Activated CD4-positive, alpha-beta T cell treated with anti-CD3 and anti-CD28 coated beads for 1 hour (primary cell): ENCODE measurements around the gene RNF152.
"Not testable (repeated sequence)": the region's sequence is repeated elsewhere in the genome, so short reads cannot be mapped to it uniquely, and the experiment has no call there.

Source experiments
- DNase-seq: peaks from one replicate; pipeline ENCODE4 v3.0.0-alpha.2; 2020

The RNF152 gene

GRCh38 chr18:61808286-61808685 lies 84.5 kb downstream of the RNF152 start:
- DNase-seq = no peak

DNA sequence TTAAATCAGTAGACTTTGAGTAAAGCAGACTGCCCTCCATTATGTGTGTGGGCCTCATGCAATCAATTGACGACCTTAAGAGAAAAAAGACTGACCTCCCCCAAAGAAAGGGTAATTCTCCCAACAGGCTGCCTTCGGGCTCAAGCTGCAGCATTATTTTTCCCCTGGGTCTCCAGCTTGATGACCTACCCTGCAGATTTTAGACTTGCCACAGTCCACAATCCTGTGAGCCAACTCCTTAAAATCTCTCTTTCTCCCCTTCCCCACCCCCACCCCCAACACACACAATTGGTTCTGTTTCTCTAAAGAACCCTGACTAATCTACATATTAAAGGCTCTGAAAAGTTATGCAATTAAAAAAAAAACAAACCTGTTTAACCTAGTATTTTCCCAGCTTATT lies 89.4 kb downstream of the RNF152 start:
- no peak for DNase-seq

GRCh38 chr18:61797696-61798590 lies 94.9 kb downstream of the RNF152 start:
- no peak for DNase-seq

DNA sequence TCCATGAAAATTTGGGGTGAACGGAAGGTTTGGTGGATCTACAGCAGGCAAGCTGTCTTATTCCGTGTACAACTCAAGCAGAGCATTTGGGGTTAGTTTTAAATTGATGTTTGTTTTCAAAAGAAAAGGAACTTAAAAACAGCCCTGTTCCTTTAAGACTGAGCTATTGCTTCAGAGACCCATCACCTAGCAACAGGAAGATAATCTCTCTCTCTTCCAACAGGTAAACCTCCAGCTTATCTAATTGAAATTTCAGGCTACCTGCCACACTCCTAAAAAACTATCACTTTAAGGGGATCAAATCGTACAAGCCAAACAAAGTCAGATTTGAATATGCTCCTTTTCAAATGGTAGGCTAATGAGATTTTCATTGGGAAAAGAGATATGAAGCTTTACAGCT lies 101.8 kb downstream of the RNF152 start:
- no peak for DNase-seq

DNA sequence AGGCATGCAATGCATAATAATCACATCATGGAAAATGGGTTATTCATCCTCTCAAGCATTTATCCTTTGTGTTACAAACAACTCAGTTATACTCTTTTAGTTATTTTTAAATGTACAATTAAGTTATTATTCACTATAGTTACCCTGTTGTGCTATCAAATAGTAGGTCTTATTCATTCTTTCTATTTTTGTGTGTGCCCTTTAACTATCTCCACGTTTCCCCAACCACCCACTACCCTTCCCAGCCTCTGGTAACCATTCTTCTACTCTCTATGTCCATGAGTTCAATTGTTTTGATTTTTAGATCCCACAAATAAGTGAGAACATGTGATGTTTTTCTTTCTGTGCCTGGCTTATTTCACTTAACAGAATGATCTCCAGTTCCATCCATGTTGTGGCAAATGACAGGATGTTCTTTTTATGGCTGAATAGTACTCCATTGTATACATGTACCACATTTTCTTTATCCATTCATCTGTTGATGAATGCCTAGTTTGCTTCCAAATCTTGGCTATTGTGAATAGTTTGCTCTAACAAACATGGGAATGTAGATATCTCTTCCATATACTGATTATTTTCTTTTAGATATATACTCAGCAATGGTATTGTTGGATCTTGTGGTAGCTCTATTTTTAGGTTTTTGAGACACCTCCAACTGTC lies 105.7 kb downstream of the RNF152 start:
- not testable (repeated sequence) for DNase-seq

- DNase-seq = no peak
These were observed 107.2 kb downstream of the RNF152 start for GRCh38 chr18:61785588-61785987.

DNA sequence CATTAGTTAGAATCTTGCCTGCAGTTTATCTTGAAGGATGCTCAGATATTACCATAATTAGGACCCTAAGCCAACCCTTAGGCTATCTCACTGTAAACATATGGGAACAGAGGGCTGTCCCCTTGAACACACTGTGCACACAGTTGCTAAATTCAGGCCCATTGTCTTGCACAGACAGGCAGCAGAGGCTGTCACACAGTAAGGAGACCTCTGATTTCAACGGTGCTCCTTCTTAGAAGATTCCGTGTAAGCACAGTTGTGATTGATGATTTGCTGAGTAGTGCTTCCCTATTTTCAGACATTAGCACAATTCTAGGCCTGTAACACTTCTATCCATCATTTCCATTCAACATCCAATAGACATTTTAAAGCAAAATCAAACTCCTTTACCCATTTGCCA lies 108.0 kb downstream of the RNF152 start:
- no peak for DNase-seq

GRCh38 chr18:61782545-61782944 lies 110.3 kb downstream of the RNF152 start:
- DNase-seq = no peak

DNA sequence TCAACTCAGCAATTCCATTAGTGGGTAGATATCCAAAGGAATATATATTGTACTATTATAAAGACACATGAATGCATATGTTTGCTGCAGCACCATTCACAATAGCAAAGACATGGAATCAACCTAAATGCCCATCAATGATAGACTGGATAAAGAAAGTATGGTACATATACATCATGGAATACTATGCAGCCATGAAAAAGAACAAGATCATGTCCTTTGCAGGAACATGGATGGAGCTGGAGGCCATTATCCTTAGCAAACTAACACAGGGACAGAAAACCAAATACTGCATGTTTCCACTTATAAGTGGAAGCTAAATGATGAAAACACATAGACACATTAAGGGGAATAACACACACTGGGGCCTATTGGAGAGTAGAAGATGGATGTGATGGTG lies 116.6 kb downstream of the RNF152 start:
- DNase-seq = not testable (repeated sequence)

DNA sequence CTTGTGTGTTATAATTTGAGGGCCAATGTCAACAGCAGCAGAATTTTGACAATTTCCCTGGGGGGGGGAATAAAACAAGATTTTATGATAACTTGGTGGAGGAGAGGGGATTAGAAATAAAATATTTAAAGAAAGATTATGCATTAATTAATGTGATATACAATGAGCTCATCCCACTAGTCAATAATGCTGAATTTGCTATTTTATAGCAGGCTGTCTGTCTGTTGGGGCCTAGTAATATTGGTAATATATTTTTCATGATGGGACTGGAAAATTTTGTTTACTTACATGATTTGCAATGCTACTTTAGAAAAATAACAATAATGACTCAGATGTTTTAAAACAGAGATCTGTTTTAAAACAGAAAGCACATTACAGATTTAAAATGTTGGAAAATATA lies 118.0 kb downstream of the RNF152 start:
- no peak for DNase-seq

DNA sequence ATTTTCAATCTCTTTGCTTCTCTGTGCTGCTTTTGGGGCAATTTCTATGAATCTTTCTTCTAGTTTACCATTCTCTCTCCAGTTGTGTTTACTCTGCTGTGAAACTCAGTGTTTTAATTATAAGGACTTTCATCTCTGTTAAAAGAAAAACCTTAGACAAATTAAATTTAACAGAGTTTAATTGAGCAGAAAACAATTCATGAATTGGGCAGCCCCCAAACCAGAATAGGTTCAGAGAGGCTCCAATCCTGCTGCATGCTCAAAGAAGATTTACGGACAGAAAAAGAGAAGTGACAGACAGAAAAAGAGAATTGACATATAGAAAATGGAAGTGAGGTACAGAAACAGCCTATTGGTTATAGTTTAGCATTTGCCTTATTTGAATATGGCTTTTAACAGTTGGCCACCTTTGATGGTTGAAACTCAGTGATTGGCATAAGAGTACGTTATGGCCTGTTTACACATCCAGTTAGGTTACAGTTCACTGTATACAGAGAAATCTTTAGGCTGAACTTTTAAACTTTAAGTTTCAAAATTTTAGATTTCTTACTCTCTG lies 120.4 kb downstream of the RNF152 start:
- DNase-seq = no peak

- DNase-seq = no peak
These were observed 120.9 kb downstream of the RNF152 start for GRCh38 chr18:61771861-61772260.

- no peak for DNase-seq
These were observed 122.5 kb downstream of the RNF152 start for GRCh38 chr18:61770279-61770678.

- no peak for DNase-seq
These were observed 126.4 kb downstream of the RNF152 start for GRCh38 chr18:61766266-61766884.

GRCh38 chr18:61765097-61765496 lies 127.7 kb downstream of the RNF152 start:
- no peak for DNase-seq

DNA sequence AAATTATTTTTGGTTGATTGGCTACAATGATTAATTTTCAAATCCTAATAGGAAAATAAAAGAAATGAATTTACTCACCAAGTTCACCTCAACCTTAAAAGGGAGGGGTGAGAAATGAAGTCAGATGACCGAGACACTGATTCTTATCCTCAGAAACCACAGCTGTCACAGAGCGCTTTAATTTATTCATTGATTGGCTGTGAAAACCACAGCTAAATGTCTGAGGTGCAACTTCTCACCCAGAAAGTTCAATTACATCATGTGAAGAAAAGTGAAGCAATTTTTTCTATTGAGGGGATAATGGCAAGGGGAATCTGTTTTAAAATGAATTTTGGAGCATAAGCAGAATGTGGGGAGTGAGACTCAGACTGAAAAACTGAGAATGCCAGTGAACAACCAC lies 128.4 kb downstream of the RNF152 start:
- DNase-seq = no peak

DNA sequence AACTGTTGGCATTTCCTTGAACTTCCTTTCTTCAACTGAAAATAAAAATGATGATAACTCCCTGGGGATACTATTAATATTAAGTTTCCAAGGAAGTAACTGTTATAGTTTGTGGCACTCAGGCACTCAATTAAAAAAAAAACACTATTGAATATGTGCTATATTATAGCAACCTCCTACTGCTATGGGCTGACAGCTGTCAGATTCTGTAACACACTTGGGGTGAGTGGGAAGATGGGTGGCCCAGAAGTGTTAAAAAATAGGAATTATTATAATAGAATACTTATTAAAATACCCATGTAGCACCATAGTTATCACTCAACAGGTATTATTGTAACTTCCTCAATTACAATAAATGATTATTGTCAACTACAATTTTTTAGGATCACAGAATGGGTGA lies 130.9 kb downstream of the RNF152 start:
- no peak for DNase-seq
